Measurements from ENCODE around the gene ZNF682.
"Not testable (repeated sequence)": the region's sequence is repeated elsewhere in the genome, so short reads cannot be mapped to it uniquely, and the experiment has no call there.

- not testable (repeated sequence) for TF ChIP-seq BHLHE40 (IDR thresholded peaks at IDR 0.05; ENCODE audit: borderline replicate concordance); SP1 (IDR thresholded peaks at IDR 0.05); FOXK2 (IDR thresholded peaks at IDR 0.05); ELF4 (IDR thresholded peaks at IDR 0.05); FOXA1 (IDR thresholded peaks at IDR 0.05); CTBP1 (IDR thresholded peaks at IDR 0.05; ENCODE audit: borderline replicate concordance); SUZ12 (IDR thresholded peaks at IDR 0.05); FOXM1 (IDR thresholded peaks at IDR 0.05; ENCODE audit: borderline replicate concordance)
Observed at GRCh38 chr19:19966126-19966525, 73.2 kb downstream of the ZNF682 start.

Data from HEK293T (cell line).